Panc1 (cell line): ENCODE data around the gene DKK3. TPM values are rescaled to one million over a fixed set of nuclear protein-coding genes. Genes with fewer than 3 reads are reported as not detected.

ENCODE experiments used
- ATAC-seq: fragments of 200-7000 bp; cut with Tn5 transposase; 2 replicates; pipeline ENCODE4 v1.9.1; 2020; ENCODE audit warnings: mild to moderate bottlenecking, moderate library complexity
- BruUV-seq: library from RNA; stranded (reverse); fragments of 400-500 nt; replicated peaks from 2 replicates; lab custom pipeline; 2021; lab: Mats Ljungman, UMichigan
- CTCF ChIA-PET: fragments of 300-600 bp; sonication (Branson Sonifier 250); formaldehyde crosslinking; loops from one replicate; lab custom pipeline; 2022; ENCODE audit warnings: antibody characterized with exemption; lab: Charles Lee
- POLR2A ChIA-PET: fragments of 300-600 bp; sonication (Branson Sonifier 250); formaldehyde crosslinking; loops from one replicate; lab custom pipeline; 2022; ENCODE audit warnings: antibody characterized with exemption; lab: Charles Lee
- DNase-seq: peaks from one replicate; pipeline ENCODE4 v3.0.0-alpha.2; 2010; ENCODE audit warnings: low read depth, low spot score
- H3K27ac ChIP-seq: 2 replicates; pipeline ENCODE4 v1.5.1; 2011; ENCODE audit warnings: mild to moderate bottlenecking, low read length, inconsistent platforms
- H3K27me3 ChIP-seq: fragments of 200-500 bp; sonication (Bioruptor generic); 2 replicates; pipeline ENCODE4 v1.6.0; 2014; ENCODE audit warnings: low read length, inconsistent platforms; ENCODE audit not compliant: control insufficient read depth, insufficient read depth
- H3K36me3 ChIP-seq: fragments of 200-500 bp; sonication (Bioruptor generic); 2 replicates; pipeline ENCODE4 v1.5.1; 2014; ENCODE audit warnings: inconsistent platforms, mild to moderate bottlenecking, low read length, moderate library complexity; ENCODE audit not compliant: control insufficient read depth, insufficient read depth
- H3K4me1 ChIP-seq: 2 replicates; pipeline ENCODE4 v1.5.1; 2011; ENCODE audit warnings: inconsistent platforms, mild to moderate bottlenecking, low read length, moderate library complexity; ENCODE audit not compliant: control insufficient read depth, insufficient read depth
- H3K4me3 ChIP-seq, 2 experiments: 2 replicates each; pipeline ENCODE4 v1.5.1; 2011 to 2012; ENCODE audit warnings: low read depth in 2 of 2, low read length in 2 of 2, mild to moderate bottlenecking in 2 of 2, inconsistent platforms in 1 of 2, moderate library complexity in 1 of 2
- H3K9me3 ChIP-seq: fragments of 200-500 bp; sonication (Bioruptor generic); 2 replicates; pipeline ENCODE4 v1.5.1; 2014; ENCODE audit warnings: low read depth, mild to moderate bottlenecking, inconsistent platforms, low read length, moderate library complexity; ENCODE audit not compliant: control insufficient read depth, insufficient read depth
- REST ChIP-seq, 2 experiments: IDR thresholded peaks; 2 replicates each; pipeline ENCODE4 v1.6.1; 2011 to 2012; ENCODE audit warnings: low read depth in 2 of 2, control low read depth in 1 of 2, low read length in 1 of 2, mild to moderate bottlenecking in 1 of 2, moderate library complexity in 1 of 2; ENCODE audit not compliant: insufficient read depth in 1 of 2
- SIN3A ChIP-seq: IDR thresholded peaks from 2 replicates; pipeline ENCODE4 v1.6.1; 2012; ENCODE audit warnings: low read depth, mild to moderate bottlenecking, low read length, moderate library complexity, borderline replicate concordance; ENCODE audit not compliant: insufficient read depth
- TCF7L2 ChIP-seq: IDR thresholded peaks from 2 replicates; pipeline ENCODE4 v1.6.1; 2011; ENCODE audit warnings: mild to moderate bottlenecking, low read depth, low read length, inconsistent platforms
- in situ Hi-C: cut with HindIII; loops from 2 replicates; pipeline ENCODE4 v1.10.0; 2016; ENCODE audit warnings: low sequenced_read_pairs, low pct_unique_long_range_greater_than_20kb
- intact Hi-C: fragments of 100-400 bp; cut with micrococcal nuclease; formaldehyde crosslinking; loops from one replicate; pipeline ENCODE4 v1.10.0; 2022; ENCODE audit not compliant: unreplicated experiment
- total RNA-seq: library from RNA; stranded (reverse); gene quantifications from one replicate; pipeline ENCODE4 v1.2.1, GENCODE V29; 2021; ENCODE audit not compliant: unreplicated experiment
- TF ChIP-seq, protein P1 (sequence below): fragments of 450-650 bp; IDR thresholded peaks from 2 replicates; pipeline ENCODE4 v1.5.1; 2017; ENCODE audit warnings: mild to moderate bottlenecking

The DKK3 gene
- total RNA-seq, 1 experiment from 2014 or later = 116 TPM

DNA sequence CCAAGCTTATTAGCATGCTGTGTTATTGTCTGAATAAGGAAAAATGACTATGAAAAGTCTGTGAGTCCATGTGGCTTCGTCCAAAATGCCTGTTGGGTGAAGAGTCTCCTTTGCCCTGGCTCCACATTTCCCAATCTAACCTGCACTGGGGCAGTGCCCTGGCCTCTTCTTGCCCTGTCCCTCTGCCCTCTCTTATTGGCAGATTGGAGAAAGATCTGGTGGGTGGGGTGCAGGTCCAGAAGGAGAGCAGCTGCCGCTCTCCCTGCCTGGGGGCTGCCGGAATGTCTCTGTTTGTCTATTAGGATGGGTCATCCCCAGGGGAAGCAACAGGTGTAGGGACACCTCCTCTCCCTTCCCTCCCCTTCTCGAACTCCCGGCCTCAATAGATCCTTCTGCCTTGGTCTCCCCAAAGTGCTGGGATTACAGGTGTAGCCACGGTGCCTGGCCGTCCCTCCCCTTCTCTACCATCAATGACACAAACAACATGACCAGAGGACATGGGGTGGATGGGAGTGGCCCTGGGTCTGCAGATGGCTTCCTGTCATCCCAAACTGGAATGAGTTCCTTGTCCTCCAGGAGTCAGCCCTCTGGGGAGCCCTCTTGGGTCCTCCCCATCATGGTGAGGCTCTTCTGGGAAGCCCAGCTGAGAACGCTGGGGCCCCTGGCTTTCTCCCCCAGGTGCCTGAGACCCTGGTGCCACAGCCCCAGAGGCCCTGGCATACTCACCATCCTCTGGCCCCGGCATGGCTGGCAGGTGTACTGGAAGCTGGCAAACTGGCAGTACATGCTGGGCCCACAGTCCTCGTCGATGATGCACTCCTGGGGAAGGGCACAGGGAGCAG lies 40.5 kb downstream of the DKK3 start:
- ChIA-PET POLR2A (no interaction called here), CTCF (interaction anchor here (0.8 to 2.8 kb wide), 2 partner anchors 9 to 12 kb away, joined by 7 to 14 read pairs; no protein-coding TSS in a partner anchor)
- Histone ChIP-seq H3K36me3 (no peaks in the 10 kb centered on the region), H3K4me1 (no peaks in the 10 kb centered on the region; the same call in 1 of the 2 replicates), H3K4me3 (no peak overlapping the region), H3K9me3 (no peaks in the 10 kb centered on the region), H3K27ac (no peak overlapping the region), H3K27me3 (no peaks in the 10 kb centered on the region)
- BruUV-seq = no TSS peak
- no peak for TF ChIP-seq TCF7L2
- no peak for TF ChIP-seq SIN3A
- no peak for TF ChIP-seq REST (IDR thresholded peaks at IDR 0.05; ENCODE audit: insufficient read depth in 1 of 2, low read depth in 2 of 2, low read length in 1 of 2)
- ATAC-seq = no peak
- in situ Hi-C loops = no loop called here
- no peak for DNase-seq
- intact Hi-C loops = no loop called here

GRCh38 chr11:11966826-11967668 lies 41.4 kb downstream of the DKK3 start:
- Histone ChIP-seq H3K4me1 (no peaks in the 10 kb centered on the region; the same call in 1 of the 2 replicates), H3K4me3 (no peak overlapping the region), H3K9me3 (no peaks in the 10 kb centered on the region), H3K36me3 (no peaks in the 10 kb centered on the region), H3K27ac (no peak overlapping the region), H3K27me3 (no peaks in the 10 kb centered on the region)
- no peak for TF ChIP-seq REST (IDR thresholded peaks at IDR 0.05; ENCODE audit: insufficient read depth in 1 of 2, low read depth in 2 of 2, low read length in 1 of 2)
- TF ChIP-seq, protein P1, sequence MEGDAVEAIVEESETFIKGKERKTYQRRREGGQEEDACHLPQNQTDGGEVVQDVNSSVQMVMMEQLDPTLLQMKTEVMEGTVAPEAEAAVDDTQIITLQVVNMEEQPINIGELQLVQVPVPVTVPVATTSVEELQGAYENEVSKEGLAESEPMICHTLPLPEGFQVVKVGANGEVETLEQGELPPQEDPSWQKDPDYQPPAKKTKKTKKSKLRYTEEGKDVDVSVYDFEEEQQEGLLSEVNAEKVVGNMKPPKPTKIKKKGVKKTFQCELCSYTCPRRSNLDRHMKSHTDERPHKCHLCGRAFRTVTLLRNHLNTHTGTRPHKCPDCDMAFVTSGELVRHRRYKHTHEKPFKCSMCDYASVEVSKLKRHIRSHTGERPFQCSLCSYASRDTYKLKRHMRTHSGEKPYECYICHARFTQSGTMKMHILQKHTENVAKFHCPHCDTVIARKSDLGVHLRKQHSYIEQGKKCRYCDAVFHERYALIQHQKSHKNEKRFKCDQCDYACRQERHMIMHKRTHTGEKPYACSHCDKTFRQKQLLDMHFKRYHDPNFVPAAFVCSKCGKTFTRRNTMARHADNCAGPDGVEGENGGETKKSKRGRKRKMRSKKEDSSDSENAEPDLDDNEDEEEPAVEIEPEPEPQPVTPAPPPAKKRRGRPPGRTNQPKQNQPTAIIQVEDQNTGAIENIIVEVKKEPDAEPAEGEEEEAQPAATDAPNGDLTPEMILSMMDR = peak; percentile 93
- no TSS peak for BruUV-seq
- CTCF ChIA-PET = interaction anchor here (0.6 to 2.8 kb wide), 4 partner anchors 10 to 27 kb away, joined by 3 to 14 read pairs (median 6); no protein-coding TSS in a partner anchor
- ATAC-seq = peak; percentile 94
- peak; percentile 55 for DNase-seq
- in situ Hi-C loops = no loop called here
- intact Hi-C loops = no loop called here
- POLR2A ChIA-PET = no interaction called here
